A673 (cell line): ENCODE data around the gene CIAO3. TPM values are rescaled to one million over a fixed set of nuclear protein-coding genes. Genes with fewer than 3 reads are reported as not detected.

Experiments used
- BruUV-seq: library from RNA; stranded (reverse); fragments of 400-500 nt; replicated peaks from 2 replicates; lab custom pipeline; 2021; lab: Mats Ljungman, UMichigan
- CTCF ChIA-PET: fragments of 300-600 bp; sonication (Branson Sonifier 250); formaldehyde crosslinking; loops from one replicate; lab custom pipeline; 2022; ENCODE audit warnings: antibody characterized with exemption; lab: Charles Lee
- POLR2A ChIA-PET: fragments of 300-600 bp; sonication (Branson Sonifier 250); formaldehyde crosslinking; loops from one replicate; lab custom pipeline; 2022; ENCODE audit warnings: antibody characterized with exemption; ENCODE audit not compliant: low non-redundant PET; lab: Charles Lee
- DNase-seq: peaks from one replicate; pipeline ENCODE4 v3.0.0-alpha.2; 2015; ENCODE audit warnings: low spot score
- H3K27ac ChIP-seq: fragments of 200-600 bp; sonication (generic); 2 replicates; pipeline ENCODE4 v1.5.1; 2016; ENCODE audit warnings: mixed run types, low read depth, mild to moderate bottlenecking, mixed read lengths, antibody characterized with exemption, low read length; ENCODE audit not compliant: poor library complexity, severe bottlenecking
- H3K27me3 ChIP-seq: fragments of 200-600 bp; sonication (generic); replicated peaks from 2 replicates; pipeline ENCODE4 v1.6.1; 2017; ENCODE audit warnings: mixed run types, low read depth, mild to moderate bottlenecking, mixed read lengths, antibody characterized with exemption, low read length; ENCODE audit not compliant: insufficient read depth, poor library complexity
- H3K36me3 ChIP-seq: fragments of 200-600 bp; sonication (generic); 2 replicates; pipeline ENCODE4 v1.6.1; 2016; ENCODE audit warnings: mixed run types, mild to moderate bottlenecking, mixed read lengths, antibody characterized with exemption, low read length; ENCODE audit not compliant: insufficient read depth, poor library complexity, severe bottlenecking
- H3K4me1 ChIP-seq: fragments of 200-600 bp; sonication (generic); 2 replicates; pipeline ENCODE4 v1.6.1; 2017; ENCODE audit warnings: mixed run types, mild to moderate bottlenecking, mixed read lengths, antibody characterized with exemption, low read length; ENCODE audit not compliant: insufficient read depth, poor library complexity, severe bottlenecking
- H3K4me3 ChIP-seq: fragments of 200-600 bp; sonication (generic); 2 replicates; pipeline ENCODE4 v1.5.1; 2016; ENCODE audit warnings: low read depth, mixed run types, mild to moderate bottlenecking, mixed read lengths, low read length; ENCODE audit not compliant: poor library complexity, severe bottlenecking
- H3K9me3 ChIP-seq: fragments of 200-600 bp; sonication (generic); 2 replicates; pipeline ENCODE4 v1.6.1; 2016; ENCODE audit warnings: mixed run types, low read depth, mild to moderate bottlenecking, mixed read lengths, antibody characterized with exemption, low read length; ENCODE audit not compliant: poor library complexity, severe bottlenecking
- CTCF ChIP-seq: fragments of 300-800, 200-600 bp; sonication (generic); conservative IDR thresholded peaks from 2 replicates; pipeline ENCODE4 v1.5.1; 2017; ENCODE audit warnings: low read depth, mild to moderate bottlenecking, antibody characterized with exemption, low read length, moderate library complexity, mixed read lengths
- EZH2 ChIP-seq: fragments of 200-600 bp; sonication (generic); IDR thresholded peaks from 2 replicates; pipeline ENCODE4 v1.6.1; 2017; ENCODE audit warnings: borderline replicate concordance, low read depth, mild to moderate bottlenecking, mixed read lengths, antibody characterized with exemption, low read length; ENCODE audit not compliant: poor library complexity, severe bottlenecking
- intact Hi-C: fragments of 100-400 bp; cut with micrococcal nuclease; formaldehyde crosslinking; loops from one replicate; pipeline ENCODE4 v1.10.0; 2022; ENCODE audit not compliant: unreplicated experiment
- total RNA-seq: library from RNA; stranded (reverse); gene quantifications from 2 replicates; pipeline ENCODE4 v1.2.3, GENCODE V29; 2021

Gene CIAO3
- total RNA-seq, 1 experiment from 2014 or later = 48.4 TPM

- Histone ChIP-seq H3K27me3 (peaks cover 10% of the 10 kb centered on the region), H3K4me1 (no peaks in the 10 kb centered on the region), H3K27ac (no peak overlapping the region), H3K9me3 (no peaks in the 10 kb centered on the region), H3K36me3 (no peaks in the 10 kb centered on the region), H3K4me3 (no peak overlapping the region)
- ChIA-PET CTCF (no interaction called here), POLR2A (no interaction called here)
- intact Hi-C loops = no loop called here
- TF ChIP-seq CTCF (no peak), EZH2 (no peak)
- BruUV-seq = no TSS peak
- no peak for DNase-seq
Observed at GRCh38 chr16:780296-780695, 39.5 kb upstream of the CIAO3 start.

GRCh38 chr16:779561-779960 is 38.8 kb upstream of the CIAO3 start:
- no peak for DNase-seq
- no peak overlapping the region for H3K4me3 ChIP-seq
- intact Hi-C loops = no loop called here
- H3K9me3 ChIP-seq = no peaks in the 10 kb centered on the region
- POLR2A ChIA-PET = no interaction called here
- no TSS peak for BruUV-seq
- H3K4me1 ChIP-seq = no peaks in the 10 kb centered on the region
- no peaks in the 10 kb centered on the region for H3K36me3 ChIP-seq
- H3K27me3 ChIP-seq = peaks cover 10% of the 10 kb centered on the region
- no peak overlapping the region for H3K27ac ChIP-seq
- CTCF ChIA-PET = no interaction called here
- TF ChIP-seq CTCF (no peak), EZH2 (no peak)

GRCh38 chr16:778909-779527 is 38.2 kb upstream of the CIAO3 start:
- no peak for TF ChIP-seq CTCF
- no peak for TF ChIP-seq EZH2
- Histone ChIP-seq H3K4me3 (no peak overlapping the region), H3K9me3 (no peaks in the 10 kb centered on the region), H3K27me3 (peaks cover 10% of the 10 kb centered on the region), H3K27ac (no peak overlapping the region), H3K4me1 (no peaks in the 10 kb centered on the region), H3K36me3 (no peaks in the 10 kb centered on the region)
- POLR2A ChIA-PET = no interaction called here
- DNase-seq = no peak
- CTCF ChIA-PET = no interaction called here
- intact Hi-C loops = no loop called here
- BruUV-seq = no TSS peak
